GM12878 (cell line): ENCODE results near the gene MAGI1. TPM values are rescaled to one million over a fixed set of nuclear protein-coding genes. Genes with fewer than 3 reads are reported as not detected.

ENCODE experiments used
- ELK1 ChIP-seq: IDR thresholded peaks from 2 replicates; pipeline ENCODE4 v1.6.1; 2012; ENCODE audit warnings: low read depth, low read length, improper control_type of control experiment
- MTA3 ChIP-seq: IDR thresholded peaks from 2 replicates; pipeline ENCODE4 v1.6.1; 2012; ENCODE audit warnings: low read length, inconsistent platforms, borderline replicate concordance
- MXI1 ChIP-seq: fragments of 150-350 bp; IDR thresholded peaks from 2 replicates; pipeline ENCODE4 v1.6.1; 2011; ENCODE audit warnings: low read depth, mild to moderate bottlenecking, inconsistent platforms, low read length, improper control_type of control experiment
- NR2C2 ChIP-seq: IDR thresholded peaks from 2 replicates; pipeline ENCODE4 v1.6.1; 2011; ENCODE audit warnings: borderline replicate concordance, low read depth; ENCODE audit not compliant: control insufficient read depth, insufficient read length
- STAT1 ChIP-seq: fragments of 450-650 bp; conservative IDR thresholded peaks from 2 replicates; pipeline ENCODE4 v1.6.1; 2014; ENCODE audit warnings: antibody characterized with exemption, mild to moderate bottlenecking
- polyA plus RNA-seq, 11 experiments: library from polyadenylated mRNA; depleted of rRNA in 4 of 11; unstranded in 6 of 11; stranded (reverse) in 5 of 11; fragments of >200 nt; fragmentation: Nextera tagmentation in 4 of 11; fragmentation: Illumina TruSeq in 1 of 11; extraction: Ambion mirVana in 4 of 11; extraction: Trizol in 1 of 11; gene quantifications; 1 replicate in 1 of 11; 2 replicates in 10 of 11; pipeline versions ENCODE4 v1.2.1 to v1.2.3, GENCODE V29; 2011 to 2016; ENCODE audit warnings: inconsistent platforms in 2 of 11, missing spikeins in 2 of 11, low read depth in 1 of 11
- total RNA-seq, 4 experiments: library from RNA; depleted of rRNA in 3 of 4; stranded (reverse); fragments of >200 nt in 3 of 4; fragmentation: Illumina TruSeq in 1 of 4; extraction: Trizol in 1 of 4; gene quantifications; 2 replicates each; pipeline versions ENCODE4 v1.2.1 to v1.2.3, GENCODE V29; 2013 to 2021
- TF ChIP-seq, protein P1 (sequence below): IDR thresholded peaks from 2 replicates; pipeline ENCODE4 v1.6.1; 2012; ENCODE audit warnings: mild to moderate bottlenecking, low read depth, low read length
- TF ChIP-seq, protein P2 (sequence below): fragments of 450-650 bp; formaldehyde crosslinking; IDR thresholded peaks from 2 replicates; pipeline ENCODE4 v1.4.0; 2020; ENCODE audit warnings: mild to moderate bottlenecking, moderate library complexity
- TF ChIP-seq, protein P3 (sequence below): fragments of 150-350 bp; IDR thresholded peaks from 2 replicates; pipeline ENCODE4 v1.6.1; 2014; ENCODE audit warnings: mild to moderate bottlenecking, low read depth, low read length
- TF ChIP-seq, protein P4 (sequence below): IDR thresholded peaks from 2 replicates; pipeline ENCODE4 v1.6.1; 2012; ENCODE audit warnings: improper control_type of control experiment, low read depth, low read length; ENCODE audit not compliant: insufficient replicate concordance

MAGI1 gene
- total and polyA plus RNA-seq, 10 of the 15 experiments (the other 5 are each of a cell fraction or from before 2014, with no cell fraction given): 0.02 to 3.3 (median 0.29) TPM; not detected in 1

- TF ChIP-seq, protein P1, sequence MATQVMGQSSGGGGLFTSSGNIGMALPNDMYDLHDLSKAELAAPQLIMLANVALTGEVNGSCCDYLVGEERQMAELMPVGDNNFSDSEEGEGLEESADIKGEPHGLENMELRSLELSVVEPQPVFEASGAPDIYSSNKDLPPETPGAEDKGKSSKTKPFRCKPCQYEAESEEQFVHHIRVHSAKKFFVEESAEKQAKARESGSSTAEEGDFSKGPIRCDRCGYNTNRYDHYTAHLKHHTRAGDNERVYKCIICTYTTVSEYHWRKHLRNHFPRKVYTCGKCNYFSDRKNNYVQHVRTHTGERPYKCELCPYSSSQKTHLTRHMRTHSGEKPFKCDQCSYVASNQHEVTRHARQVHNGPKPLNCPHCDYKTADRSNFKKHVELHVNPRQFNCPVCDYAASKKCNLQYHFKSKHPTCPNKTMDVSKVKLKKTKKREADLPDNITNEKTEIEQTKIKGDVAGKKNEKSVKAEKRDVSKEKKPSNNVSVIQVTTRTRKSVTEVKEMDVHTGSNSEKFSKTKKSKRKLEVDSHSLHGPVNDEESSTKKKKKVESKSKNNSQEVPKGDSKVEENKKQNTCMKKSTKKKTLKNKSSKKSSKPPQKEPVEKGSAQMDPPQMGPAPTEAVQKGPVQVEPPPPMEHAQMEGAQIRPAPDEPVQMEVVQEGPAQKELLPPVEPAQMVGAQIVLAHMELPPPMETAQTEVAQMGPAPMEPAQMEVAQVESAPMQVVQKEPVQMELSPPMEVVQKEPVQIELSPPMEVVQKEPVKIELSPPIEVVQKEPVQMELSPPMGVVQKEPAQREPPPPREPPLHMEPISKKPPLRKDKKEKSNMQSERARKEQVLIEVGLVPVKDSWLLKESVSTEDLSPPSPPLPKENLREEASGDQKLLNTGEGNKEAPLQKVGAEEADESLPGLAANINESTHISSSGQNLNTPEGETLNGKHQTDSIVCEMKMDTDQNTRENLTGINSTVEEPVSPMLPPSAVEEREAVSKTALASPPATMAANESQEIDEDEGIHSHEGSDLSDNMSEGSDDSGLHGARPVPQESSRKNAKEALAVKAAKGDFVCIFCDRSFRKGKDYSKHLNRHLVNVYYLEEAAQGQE: no peak
- TF ChIP-seq MTA3 (no peak), NR2C2 (no peak), MXI1 (no peak), STAT1 (no peak), ELK1 (no peak)
- TF ChIP-seq, protein P2, sequence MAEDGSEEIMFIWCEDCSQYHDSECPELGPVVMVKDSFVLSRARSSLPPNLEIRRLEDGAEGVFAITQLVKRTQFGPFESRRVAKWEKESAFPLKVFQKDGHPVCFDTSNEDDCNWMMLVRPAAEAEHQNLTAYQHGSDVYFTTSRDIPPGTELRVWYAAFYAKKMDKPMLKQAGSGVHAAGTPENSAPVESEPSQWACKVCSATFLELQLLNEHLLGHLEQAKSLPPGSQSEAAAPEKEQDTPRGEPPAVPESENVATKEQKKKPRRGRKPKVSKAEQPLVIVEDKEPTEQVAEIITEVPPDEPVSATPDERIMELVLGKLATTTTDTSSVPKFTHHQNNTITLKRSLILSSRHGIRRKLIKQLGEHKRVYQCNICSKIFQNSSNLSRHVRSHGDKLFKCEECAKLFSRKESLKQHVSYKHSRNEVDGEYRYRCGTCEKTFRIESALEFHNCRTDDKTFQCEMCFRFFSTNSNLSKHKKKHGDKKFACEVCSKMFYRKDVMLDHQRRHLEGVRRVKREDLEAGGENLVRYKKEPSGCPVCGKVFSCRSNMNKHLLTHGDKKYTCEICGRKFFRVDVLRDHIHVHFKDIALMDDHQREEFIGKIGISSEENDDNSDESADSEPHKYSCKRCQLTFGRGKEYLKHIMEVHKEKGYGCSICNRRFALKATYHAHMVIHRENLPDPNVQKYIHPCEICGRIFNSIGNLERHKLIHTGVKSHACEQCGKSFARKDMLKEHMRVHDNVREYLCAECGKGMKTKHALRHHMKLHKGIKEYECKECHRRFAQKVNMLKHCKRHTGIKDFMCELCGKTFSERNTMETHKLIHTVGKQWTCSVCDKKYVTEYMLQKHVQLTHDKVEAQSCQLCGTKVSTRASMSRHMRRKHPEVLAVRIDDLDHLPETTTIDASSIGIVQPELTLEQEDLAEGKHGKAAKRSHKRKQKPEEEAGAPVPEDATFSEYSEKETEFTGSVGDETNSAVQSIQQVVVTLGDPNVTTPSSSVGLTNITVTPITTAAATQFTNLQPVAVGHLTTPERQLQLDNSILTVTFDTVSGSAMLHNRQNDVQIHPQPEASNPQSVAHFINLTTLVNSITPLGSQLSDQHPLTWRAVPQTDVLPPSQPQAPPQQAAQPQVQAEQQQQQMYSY (CRISPR knock-in tag): no peak
- TF ChIP-seq, protein P3, sequence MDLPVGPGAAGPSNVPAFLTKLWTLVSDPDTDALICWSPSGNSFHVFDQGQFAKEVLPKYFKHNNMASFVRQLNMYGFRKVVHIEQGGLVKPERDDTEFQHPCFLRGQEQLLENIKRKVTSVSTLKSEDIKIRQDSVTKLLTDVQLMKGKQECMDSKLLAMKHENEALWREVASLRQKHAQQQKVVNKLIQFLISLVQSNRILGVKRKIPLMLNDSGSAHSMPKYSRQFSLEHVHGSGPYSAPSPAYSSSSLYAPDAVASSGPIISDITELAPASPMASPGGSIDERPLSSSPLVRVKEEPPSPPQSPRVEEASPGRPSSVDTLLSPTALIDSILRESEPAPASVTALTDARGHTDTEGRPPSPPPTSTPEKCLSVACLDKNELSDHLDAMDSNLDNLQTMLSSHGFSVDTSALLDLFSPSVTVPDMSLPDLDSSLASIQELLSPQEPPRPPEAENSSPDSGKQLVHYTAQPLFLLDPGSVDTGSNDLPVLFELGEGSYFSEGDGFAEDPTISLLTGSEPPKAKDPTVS: no peak
- TF ChIP-seq, protein P4, sequence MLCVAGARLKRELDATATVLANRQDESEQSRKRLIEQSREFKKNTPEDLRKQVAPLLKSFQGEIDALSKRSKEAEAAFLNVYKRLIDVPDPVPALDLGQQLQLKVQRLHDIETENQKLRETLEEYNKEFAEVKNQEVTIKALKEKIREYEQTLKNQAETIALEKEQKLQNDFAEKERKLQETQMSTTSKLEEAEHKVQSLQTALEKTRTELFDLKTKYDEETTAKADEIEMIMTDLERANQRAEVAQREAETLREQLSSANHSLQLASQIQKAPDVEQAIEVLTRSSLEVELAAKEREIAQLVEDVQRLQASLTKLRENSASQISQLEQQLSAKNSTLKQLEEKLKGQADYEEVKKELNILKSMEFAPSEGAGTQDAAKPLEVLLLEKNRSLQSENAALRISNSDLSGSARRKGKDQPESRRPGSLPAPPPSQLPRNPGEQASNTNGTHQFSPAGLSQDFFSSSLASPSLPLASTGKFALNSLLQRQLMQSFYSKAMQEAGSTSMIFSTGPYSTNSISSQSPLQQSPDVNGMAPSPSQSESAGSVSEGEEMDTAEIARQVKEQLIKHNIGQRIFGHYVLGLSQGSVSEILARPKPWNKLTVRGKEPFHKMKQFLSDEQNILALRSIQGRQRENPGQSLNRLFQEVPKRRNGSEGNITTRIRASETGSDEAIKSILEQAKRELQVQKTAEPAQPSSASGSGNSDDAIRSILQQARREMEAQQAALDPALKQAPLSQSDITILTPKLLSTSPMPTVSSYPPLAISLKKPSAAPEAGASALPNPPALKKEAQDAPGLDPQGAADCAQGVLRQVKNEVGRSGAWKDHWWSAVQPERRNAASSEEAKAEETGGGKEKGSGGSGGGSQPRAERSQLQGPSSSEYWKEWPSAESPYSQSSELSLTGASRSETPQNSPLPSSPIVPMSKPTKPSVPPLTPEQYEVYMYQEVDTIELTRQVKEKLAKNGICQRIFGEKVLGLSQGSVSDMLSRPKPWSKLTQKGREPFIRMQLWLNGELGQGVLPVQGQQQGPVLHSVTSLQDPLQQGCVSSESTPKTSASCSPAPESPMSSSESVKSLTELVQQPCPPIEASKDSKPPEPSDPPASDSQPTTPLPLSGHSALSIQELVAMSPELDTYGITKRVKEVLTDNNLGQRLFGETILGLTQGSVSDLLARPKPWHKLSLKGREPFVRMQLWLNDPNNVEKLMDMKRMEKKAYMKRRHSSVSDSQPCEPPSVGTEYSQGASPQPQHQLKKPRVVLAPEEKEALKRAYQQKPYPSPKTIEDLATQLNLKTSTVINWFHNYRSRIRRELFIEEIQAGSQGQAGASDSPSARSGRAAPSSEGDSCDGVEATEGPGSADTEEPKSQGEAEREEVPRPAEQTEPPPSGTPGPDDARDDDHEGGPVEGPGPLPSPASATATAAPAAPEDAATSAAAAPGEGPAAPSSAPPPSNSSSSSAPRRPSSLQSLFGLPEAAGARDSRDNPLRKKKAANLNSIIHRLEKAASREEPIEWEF: no peak
Measured at GRCh38 chr3:66010348-66010738, 28.4 kb downstream of the MAGI1 start (continued).
